ENCODE results near the gene KMT2E. TPM values are rescaled to one million over a fixed set of nuclear protein-coding genes. Genes with fewer than 3 reads are reported as not detected.

Gene KMT2E, protein sequence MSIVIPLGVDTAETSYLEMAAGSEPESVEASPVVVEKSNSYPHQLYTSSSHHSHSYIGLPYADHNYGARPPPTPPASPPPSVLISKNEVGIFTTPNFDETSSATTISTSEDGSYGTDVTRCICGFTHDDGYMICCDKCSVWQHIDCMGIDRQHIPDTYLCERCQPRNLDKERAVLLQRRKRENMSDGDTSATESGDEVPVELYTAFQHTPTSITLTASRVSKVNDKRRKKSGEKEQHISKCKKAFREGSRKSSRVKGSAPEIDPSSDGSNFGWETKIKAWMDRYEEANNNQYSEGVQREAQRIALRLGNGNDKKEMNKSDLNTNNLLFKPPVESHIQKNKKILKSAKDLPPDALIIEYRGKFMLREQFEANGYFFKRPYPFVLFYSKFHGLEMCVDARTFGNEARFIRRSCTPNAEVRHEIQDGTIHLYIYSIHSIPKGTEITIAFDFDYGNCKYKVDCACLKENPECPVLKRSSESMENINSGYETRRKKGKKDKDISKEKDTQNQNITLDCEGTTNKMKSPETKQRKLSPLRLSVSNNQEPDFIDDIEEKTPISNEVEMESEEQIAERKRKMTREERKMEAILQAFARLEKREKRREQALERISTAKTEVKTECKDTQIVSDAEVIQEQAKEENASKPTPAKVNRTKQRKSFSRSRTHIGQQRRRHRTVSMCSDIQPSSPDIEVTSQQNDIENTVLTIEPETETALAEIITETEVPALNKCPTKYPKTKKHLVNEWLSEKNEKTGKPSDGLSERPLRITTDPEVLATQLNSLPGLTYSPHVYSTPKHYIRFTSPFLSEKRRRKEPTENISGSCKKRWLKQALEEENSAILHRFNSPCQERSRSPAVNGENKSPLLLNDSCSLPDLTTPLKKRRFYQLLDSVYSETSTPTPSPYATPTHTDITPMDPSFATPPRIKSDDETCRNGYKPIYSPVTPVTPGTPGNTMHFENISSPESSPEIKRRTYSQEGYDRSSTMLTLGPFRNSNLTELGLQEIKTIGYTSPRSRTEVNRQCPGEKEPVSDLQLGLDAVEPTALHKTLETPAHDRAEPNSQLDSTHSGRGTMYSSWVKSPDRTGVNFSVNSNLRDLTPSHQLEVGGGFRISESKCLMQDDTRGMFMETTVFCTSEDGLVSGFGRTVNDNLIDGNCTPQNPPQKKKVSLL (N-terminal part only)
- total RNA-seq = 10 to 100 TPM; 27.2 to 62.5 (median 34.7) TPM
- polyA plus RNA-seq = 10 to 100 TPM; 14.1 to 16.3 TPM

DNA sequence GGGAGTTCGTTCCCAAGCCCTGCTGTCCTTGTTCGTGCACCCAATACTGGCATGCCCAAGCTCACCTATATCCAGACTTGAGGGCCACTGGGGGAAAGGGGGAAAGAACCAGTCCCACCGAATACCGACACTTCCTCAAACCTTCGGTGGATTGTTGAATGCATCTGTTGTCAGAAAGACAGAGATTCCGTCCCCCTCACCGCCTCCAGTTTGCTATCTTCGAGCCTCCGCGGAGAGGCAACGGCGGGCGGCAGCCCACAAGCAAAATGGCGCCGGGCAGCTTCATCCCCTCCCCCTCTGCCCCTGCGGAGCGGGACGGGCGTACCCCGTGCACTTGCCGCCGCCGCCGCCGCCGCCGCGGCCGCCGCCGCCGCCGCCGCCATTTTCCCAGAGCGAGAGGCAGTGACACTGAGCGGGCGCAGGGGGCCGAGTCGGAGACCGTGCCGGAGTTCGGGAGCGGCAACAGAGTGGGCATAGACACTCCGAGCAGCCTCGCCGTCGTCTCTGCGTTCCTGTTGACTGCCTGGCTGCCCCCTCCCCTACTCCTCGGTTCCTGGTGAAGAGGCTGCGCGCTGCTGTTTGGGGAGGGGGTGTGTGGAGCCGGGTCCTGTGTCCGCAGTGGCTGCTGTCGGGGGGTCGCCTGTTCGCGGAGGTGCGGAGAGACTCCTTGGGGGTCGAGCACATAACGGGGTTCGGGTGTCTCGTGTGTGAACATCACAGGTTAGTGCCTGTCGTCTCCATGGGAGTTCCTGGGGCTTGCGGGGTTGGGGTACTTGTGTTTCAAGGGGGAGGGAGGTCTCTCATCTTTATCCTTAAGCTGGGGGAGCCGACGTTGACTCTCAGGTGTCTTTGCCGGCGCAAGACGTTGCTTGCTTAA is at the start of gene KMT2E:
Gene KMT2E (plus strand): TSS at position 390 of the 877 bp plus-strand sequence. CDS start 26,748 bp downstream, outside the sequence.
- ATAC-seq (peak; percentile 51 to 71 (median 66)), FAIRE-seq (no peak), DNase-seq (peak; percentile 89 to 95 (median 92))
- no peaks in the 10 kb centered on the region for H3K9me3 ChIP-seq
- no peaks in the 10 kb centered on the region for H3K27me3 ChIP-seq
- H3K36me3 ChIP-seq = no peaks in the 10 kb centered on the region
- intact Hi-C loops (cut with DNase I) = no loop called here
- H3K4me1 ChIP-seq = peaks cover 14 to 19% (median 18%) of the 10 kb centered on the region in 3 donors
- 0% methylated on average over 52 to 69 of the region's 69 CpGs for WGBS, 2 donors
- TF ChIP-seq, protein P1, sequence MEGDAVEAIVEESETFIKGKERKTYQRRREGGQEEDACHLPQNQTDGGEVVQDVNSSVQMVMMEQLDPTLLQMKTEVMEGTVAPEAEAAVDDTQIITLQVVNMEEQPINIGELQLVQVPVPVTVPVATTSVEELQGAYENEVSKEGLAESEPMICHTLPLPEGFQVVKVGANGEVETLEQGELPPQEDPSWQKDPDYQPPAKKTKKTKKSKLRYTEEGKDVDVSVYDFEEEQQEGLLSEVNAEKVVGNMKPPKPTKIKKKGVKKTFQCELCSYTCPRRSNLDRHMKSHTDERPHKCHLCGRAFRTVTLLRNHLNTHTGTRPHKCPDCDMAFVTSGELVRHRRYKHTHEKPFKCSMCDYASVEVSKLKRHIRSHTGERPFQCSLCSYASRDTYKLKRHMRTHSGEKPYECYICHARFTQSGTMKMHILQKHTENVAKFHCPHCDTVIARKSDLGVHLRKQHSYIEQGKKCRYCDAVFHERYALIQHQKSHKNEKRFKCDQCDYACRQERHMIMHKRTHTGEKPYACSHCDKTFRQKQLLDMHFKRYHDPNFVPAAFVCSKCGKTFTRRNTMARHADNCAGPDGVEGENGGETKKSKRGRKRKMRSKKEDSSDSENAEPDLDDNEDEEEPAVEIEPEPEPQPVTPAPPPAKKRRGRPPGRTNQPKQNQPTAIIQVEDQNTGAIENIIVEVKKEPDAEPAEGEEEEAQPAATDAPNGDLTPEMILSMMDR (IDR thresholded peaks at IDR 0.05) = no peak
- H3K4me3 ChIP-seq = peak within 1 kb of the TSS; percentile 51 to 82 (median 68)
- peak within 1 kb of the TSS; percentile 99 to 100 (median 100) for H3K27ac ChIP-seq

DNA sequence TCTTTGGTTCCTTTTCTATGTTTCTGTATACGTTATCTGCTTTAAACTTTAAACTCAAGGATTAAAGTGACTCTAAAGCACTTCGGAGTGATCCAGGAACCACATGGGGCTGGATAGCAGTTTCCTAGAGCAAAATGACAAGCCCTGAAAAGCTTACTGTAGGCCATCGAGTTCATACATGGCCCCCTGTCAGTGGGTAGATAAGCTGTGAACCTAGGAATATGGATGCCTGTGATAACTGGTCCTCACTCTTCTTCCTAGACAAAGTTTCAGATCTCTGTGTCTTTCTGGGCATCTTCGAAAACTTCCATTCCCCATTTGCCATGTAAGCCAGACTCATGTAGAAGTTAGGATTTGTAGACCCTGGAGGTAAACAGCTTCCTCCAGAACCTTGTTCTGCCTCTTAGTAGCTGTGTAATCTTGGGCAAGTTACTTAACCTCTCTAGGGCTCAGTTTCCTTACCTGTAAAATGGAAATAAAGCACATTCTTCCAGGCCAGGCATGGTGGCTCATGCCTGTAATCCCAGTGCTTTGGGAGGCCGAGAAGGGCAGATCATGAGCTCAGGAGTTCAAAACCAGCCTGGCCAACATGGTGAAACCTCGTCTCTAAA is 49.3 kb upstream of the KMT2E start:
- Histone ChIP-seq H3K27me3 (no peaks in the 10 kb centered on the region), H3K4me1 (peaks cover 0 to 8% (median 6%) of the 10 kb centered on the region in 3 donors), H3K9me3 (no peaks in the 10 kb centered on the region), H3K27ac (no peak overlapping the region), H3K36me3 (no peaks in the 10 kb centered on the region), H3K4me3 (no peak overlapping the region)
- TF ChIP-seq, protein P1 (IDR thresholded peaks at IDR 0.05) = no peak
- FAIRE-seq = no peak
- DNase-seq = no peak
- intact Hi-C loops (cut with DNase I) = no loop called here
- 63 to 65% methylated on average over 6 of the region's 6 CpGs for WGBS, 2 donors
- no peak for ATAC-seq

DNA sequence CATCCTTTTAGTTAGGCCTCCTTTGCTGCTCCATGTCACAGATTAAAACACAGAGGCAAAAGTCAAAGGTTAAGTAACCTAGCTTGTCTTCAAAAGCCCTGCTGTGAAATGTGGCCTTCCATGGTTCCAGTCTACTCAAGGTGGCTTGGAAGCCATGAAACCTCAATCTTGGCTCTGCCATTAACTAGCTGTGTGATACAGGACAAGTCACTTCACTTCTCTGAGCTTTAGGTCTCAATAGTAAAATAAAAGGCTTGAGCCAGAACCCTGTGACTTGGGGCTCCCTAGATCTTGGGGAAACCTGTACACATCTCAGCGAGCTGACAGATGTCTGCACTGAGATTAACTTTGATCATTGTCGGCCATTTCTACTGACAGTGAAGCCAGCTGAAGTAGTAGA is 48.0 kb upstream of the KMT2E start:
- FAIRE-seq (no peak), ATAC-seq (no peak), DNase-seq (no peak)
- no peaks in the 10 kb centered on the region for H3K9me3 ChIP-seq
- H3K4me3 ChIP-seq = no peak overlapping the region
- no peaks in the 10 kb centered on the region for H3K27me3 ChIP-seq
- intact Hi-C loops (cut with DNase I) = no loop called here
- H3K4me1 ChIP-seq = peaks cover 0 to 8% (median 7%) of the 10 kb centered on the region in 3 donors
- TF ChIP-seq, protein P1 (IDR thresholded peaks at IDR 0.05) = no peak
- no peak overlapping the region for H3K27ac ChIP-seq
- WGBS, 2 donors = 89 to 97% methylated on average over 2 of the region's 2 CpGs
- H3K36me3 ChIP-seq = no peaks in the 10 kb centered on the region

DNA sequence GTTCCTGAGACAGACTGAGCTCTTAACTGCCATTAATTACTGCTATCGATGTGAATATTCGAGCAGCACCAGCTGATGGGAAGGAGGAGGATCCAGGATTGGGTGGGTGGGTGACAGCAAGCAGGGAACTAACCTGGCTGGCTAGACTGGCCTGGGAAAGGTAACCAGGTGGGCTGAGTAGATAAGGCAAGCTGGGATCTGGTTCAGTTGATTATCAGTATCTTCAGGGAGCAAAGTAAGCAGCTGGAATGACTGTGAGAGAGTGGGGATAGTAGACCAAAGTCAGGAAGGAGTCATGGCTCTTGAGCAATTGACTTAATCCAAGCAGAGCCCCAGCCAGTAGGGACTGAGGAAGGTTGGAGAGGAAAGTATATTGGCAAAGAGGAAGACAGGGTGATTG is 46.9 kb upstream of the KMT2E start:
- H3K27ac ChIP-seq = no peak overlapping the region
- H3K27me3 ChIP-seq = no peaks in the 10 kb centered on the region
- ATAC-seq = peak in 2 of 4 donors; percentile 20 to 35
- WGBS, 2 donors = 48 to 64% methylated on average over 2 of the region's 2 CpGs
- DNase-seq = no peak
- no peak overlapping the region for H3K4me3 ChIP-seq
- TF ChIP-seq, protein P1 (IDR thresholded peaks at IDR 0.05) = no peak
- no peak for FAIRE-seq
- peaks cover 3 to 18% (median 17%) of the 10 kb centered on the region in 3 donors for H3K4me1 ChIP-seq
- H3K36me3 ChIP-seq = no peaks in the 10 kb centered on the region
- intact Hi-C loops (cut with DNase I) = no loop called here
- H3K9me3 ChIP-seq = no peaks in the 10 kb centered on the region

All from pancreas (tissue), 10 donors.